Gastroesophageal sphincter (tissue), 4 donors: ENCODE results near the gene HDAC10. TPM values are rescaled to one million over a fixed set of nuclear protein-coding genes. Genes with fewer than 3 reads are reported as not detected.
"Not testable (repeated sequence)": the region's sequence is repeated elsewhere in the genome, so short reads cannot be mapped to it uniquely, and the experiment has no call there.

Experiments used
- ATAC-seq: fragments of 150-250 bp; one replicate; pipeline ENCODE4 v1.9.1; 2016; ENCODE audit warnings: mild to moderate bottlenecking, moderate library complexity
- H3K27ac ChIP-seq, 4 donors: fragments of 200-600 bp; sonication (generic) in 3 of 4; 1 replicate in 3 of 4; 2 replicates in 1 of 4; pipeline ENCODE4 v1.5.1; 2016 to 2019
- H3K27me3 ChIP-seq: fragments of 200-600 bp; sonication (generic); one replicate; pipeline ENCODE4 v1.5.1; 2019
- H3K36me3 ChIP-seq, 2 donors: fragments of 200-600 bp; sonication (generic); one replicate each; pipeline ENCODE4 v1.5.1; 2019; ENCODE audit warnings: control low read depth in 1 of 2
- H3K4me1 ChIP-seq, 3 donors: fragments of 200-600 bp; sonication (generic); 1 replicate in 2 of 3; 2 replicates in 1 of 3; pipeline ENCODE4 v1.5.1; 2016 to 2019; ENCODE audit warnings: control low read depth in 2 of 3
- H3K4me3 ChIP-seq, 2 donors: fragments of 200-600 bp; sonication (generic); one replicate each; pipeline ENCODE4 v1.5.1; 2019; ENCODE audit warnings: mild to moderate bottlenecking in 1 of 2, moderate library complexity in 1 of 2
- H3K9me3 ChIP-seq, 3 donors: fragments of 200-600 bp; sonication (generic); one replicate each; pipeline ENCODE4 v1.5.1; 2017 to 2019; ENCODE audit warnings: control low read depth in 2 of 3
- CTCF ChIP-seq, 4 experiments: fragments of 200-600 bp in 2 of 4; fragments of 450-650 bp in 2 of 4; sonication (generic) in 1 of 4; IDR thresholded peaks; one replicate each; pipeline ENCODE4 v1.5.1; 2017 to 2019; ENCODE audit warnings: antibody characterized with exemption in 4 of 4, mild to moderate bottlenecking in 2 of 4, moderate library complexity in 2 of 4
- EP300 ChIP-seq: sonication (generic); formaldehyde crosslinking; IDR thresholded peaks from one replicate; pipeline ENCODE4 v1.6.1; 2017; ENCODE audit warnings: antibody characterized with exemption, mild to moderate bottlenecking
- POLR2A ChIP-seq, 2 donors: fragments of 450-650 bp; IDR thresholded peaks; one replicate each; pipeline ENCODE4 v1.6.1; 2017; ENCODE audit warnings: antibody characterized with exemption in 2 of 2, mild to moderate bottlenecking in 2 of 2, moderate library complexity in 1 of 2
- POLR2AphosphoS5 ChIP-seq: sonication (generic); formaldehyde crosslinking; IDR thresholded peaks from one replicate; pipeline ENCODE4 v1.6.1; 2017; ENCODE audit warnings: antibody characterized with exemption
- WGBS, 2 donors: methylation state at CpG; one replicate each; pipeline ENCODE4 v1.1.5; 2018; ENCODE audit warnings: low coverage in 1 of 2; 5-methylcytosine and 5-hydroxymethylcytosine counted together
- total RNA-seq, 4 donors: library from RNA; depleted of rRNA; stranded (reverse); fragments of >200 nt; gene quantifications; one replicate each; pipeline ENCODE4 v1.1.0, GENCODE V29; 2016

Gene HDAC10
- total RNA-seq, 4 donors from 2014 or later = 9.4 to 24.7 (median 12.5) TPM

DNA sequence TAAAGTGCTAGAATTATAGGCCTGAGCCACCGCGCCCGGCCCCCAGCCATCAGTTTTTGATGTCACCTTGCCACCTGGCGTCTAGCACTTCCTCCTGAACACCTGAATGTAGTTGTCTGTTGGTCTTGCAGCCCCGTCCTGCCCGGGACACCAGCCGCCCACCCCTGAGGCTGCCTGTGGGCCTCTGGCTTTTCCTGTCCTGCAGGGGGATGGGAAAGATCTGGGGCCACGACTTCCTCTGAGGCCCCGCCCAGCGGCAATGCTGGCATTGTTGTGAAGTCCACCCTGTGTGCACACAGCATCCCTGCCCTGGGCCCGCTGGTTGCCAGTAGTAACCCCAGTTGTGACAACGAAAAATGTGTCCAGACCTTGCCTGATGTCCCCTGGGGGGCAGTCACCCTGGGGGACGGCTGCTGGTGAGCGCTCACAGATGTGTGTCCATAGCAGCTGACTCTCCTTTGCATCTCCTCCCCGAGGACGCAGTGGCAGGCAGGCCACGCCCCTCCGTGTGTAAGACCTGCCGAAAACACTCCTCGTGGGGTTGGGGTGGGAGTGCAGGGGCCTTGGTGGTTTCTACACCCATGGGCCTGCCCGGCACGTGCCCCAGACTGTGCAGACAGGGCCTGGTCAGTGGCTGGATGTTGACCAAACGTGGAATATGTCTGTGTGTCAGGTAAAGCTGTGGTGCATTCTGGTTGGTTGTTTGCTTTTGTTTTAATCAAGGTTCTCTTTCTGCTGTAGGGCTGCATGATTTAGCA, 43.5 kb downstream of the HDAC10 start:
- Histone ChIP-seq H3K9me3 (no peaks in the 10 kb centered on the region), H3K27ac (peak overlapping the region in 1 of 4 donors; percentile 17), H3K4me3 (no peak overlapping the region), H3K4me1 (peaks cover 0 to 60% (median 1%) of the 10 kb centered on the region in 3 donors), H3K27me3 (no peaks in the 10 kb centered on the region), H3K36me3 (peaks cover 0 to 85% of the 10 kb centered on the region in 2 donors)
- 77 to 91% methylated on average over 4 to 6 of the region's 23 CpGs for WGBS, 2 donors
- no peak for ATAC-seq
- TF ChIP-seq EP300 = no peak
- no peak for TF ChIP-seq POLR2A (IDR thresholded peaks at IDR 0.05)
- TF ChIP-seq POLR2AphosphoS5 = no peak
- no peak for TF ChIP-seq CTCF (IDR thresholded peaks at IDR 0.05)

DNA sequence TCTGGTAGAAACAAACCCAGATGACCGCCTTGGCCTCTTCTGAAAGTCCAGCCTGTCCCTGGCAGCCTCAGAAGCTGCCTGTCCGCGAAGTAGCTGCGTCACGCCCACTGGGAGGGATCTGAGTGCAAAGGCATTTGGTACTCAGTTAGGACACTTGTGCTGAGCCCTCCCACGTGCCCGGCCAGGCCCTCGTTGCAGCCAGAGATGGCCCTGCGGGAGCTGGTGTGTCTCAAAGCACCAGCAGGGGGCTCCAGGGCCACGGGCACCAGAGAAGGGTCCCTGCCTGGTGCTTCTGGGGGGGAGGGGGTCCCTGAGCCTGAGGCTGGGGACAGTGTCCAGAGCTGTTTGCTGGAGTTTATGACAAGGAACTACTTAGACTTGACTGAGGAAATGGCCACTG, 44.5 kb downstream of the HDAC10 start:
- Histone ChIP-seq H3K9me3 (no peaks in the 10 kb centered on the region), H3K36me3 (peaks cover 0 to 76% of the 10 kb centered on the region in 2 donors), H3K27ac (no peak overlapping the region), H3K27me3 (no peaks in the 10 kb centered on the region), H3K4me3 (no peak overlapping the region), H3K4me1 (peaks cover 0 to 70% (median 8%) of the 10 kb centered on the region in 3 donors)
- no peak for TF ChIP-seq POLR2AphosphoS5
- TF ChIP-seq CTCF (IDR thresholded peaks at IDR 0.05) = peak in 3 of 4 experiments; percentile 17 to 48 (median 36)
- no CpG with 5 or more reads among the region's 10 CpGs for WGBS, 2 donors
- ATAC-seq = peak; percentile 57

GRCh38 chr22:50205781-50206569, 45.1 kb downstream of the HDAC10 start:
- no peak for TF ChIP-seq EP300
- no peak for TF ChIP-seq POLR2AphosphoS5
- TF ChIP-seq CTCF (IDR thresholded peaks at IDR 0.05) = no peak
- no peak for TF ChIP-seq POLR2A (IDR thresholded peaks at IDR 0.05)
- Histone ChIP-seq H3K27me3 (no peaks in the 10 kb centered on the region), H3K27ac (peak overlapping the region in 3 of 4 donors; percentile 23 to 67 (median 43)), H3K4me3 (no peak overlapping the region), H3K9me3 (no peaks in the 10 kb centered on the region), H3K4me1 (peaks cover 0 to 73% (median 8%) of the 10 kb centered on the region in 3 donors), H3K36me3 (peaks cover 0 to 69% of the 10 kb centered on the region in 2 donors)
- no peak for ATAC-seq
- WGBS, 2 donors = 82 to 96% methylated on average over 5 to 13 of the region's 45 CpGs

DNA sequence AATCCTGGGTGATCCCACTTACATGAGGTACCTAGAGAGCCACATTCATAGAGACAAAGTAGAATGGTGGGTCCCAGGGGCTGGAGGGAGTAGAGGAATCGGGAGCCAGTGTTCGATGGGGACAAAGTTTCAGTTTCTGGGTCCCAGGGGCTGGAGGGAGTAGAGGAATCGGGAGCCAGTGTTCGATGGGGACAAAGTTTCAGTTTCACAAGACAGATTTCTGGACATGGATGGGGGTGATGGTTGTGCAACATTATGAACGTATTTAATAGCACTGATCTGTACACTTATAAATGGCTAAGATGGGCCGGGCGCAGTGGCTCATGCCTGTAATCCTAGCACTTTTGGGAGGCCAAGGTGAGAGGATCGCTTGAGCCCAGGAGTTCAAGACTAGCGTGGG, 46.1 kb downstream of the HDAC10 start:
- 74 to 88% methylated on average over 7 to 9 of the region's 9 CpGs for WGBS, 2 donors
- Histone ChIP-seq H3K36me3 (peaks cover 0 to 60% of the 10 kb centered on the region in 2 donors), H3K4me1 (peaks cover 0 to 76% (median 9%) of the 10 kb centered on the region in 3 donors)
- not testable (repeated sequence) for H3K27me3 ChIP-seq, H3K27ac ChIP-seq, ATAC-seq, H3K9me3 ChIP-seq, H3K4me3 ChIP-seq

DNA sequence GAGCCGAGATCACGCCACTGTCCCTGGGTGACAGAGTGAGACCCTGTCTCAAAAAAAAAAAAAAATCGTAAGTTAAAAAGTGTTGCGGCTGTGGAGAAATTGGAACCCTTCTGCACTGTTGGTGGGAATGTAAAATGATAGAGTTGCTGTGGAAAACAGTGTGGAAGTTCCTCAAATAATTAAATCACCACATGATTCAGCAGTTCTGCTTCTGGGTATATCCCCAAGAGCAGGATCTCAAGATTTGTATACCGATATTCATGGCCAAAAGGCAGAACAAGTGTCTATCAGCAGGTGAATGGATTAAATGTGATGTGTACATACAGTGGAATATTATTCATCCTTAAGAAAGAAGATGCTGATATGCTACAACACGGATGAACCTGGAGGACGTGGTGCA, 46.5 kb downstream of the HDAC10 start:
- ATAC-seq = no peak
- WGBS, 2 donors = 72 to 87% methylated on average over 4 to 7 of the region's 7 CpGs
- Histone ChIP-seq H3K27ac (no peak overlapping the region), H3K4me3 (no peak overlapping the region), H3K27me3 (no peaks in the 10 kb centered on the region), H3K4me1 (peaks cover 0 to 76% (median 13%) of the 10 kb centered on the region in 3 donors), H3K9me3 (no peaks in the 10 kb centered on the region), H3K36me3 (peaks cover 0 to 55% of the 10 kb centered on the region in 2 donors)
- TF ChIP-seq EP300 (no peak), POLR2AphosphoS5 (no peak), POLR2A (IDR thresholded peaks at IDR 0.05) (no peak), CTCF (IDR thresholded peaks at IDR 0.05) (no peak)
